H9 (cell line): Measurements from ENCODE around the gene ESPL1. TPM values are rescaled to one million over a fixed set of nuclear protein-coding genes. Genes with fewer than 3 reads are reported as not detected.
"Not testable (repeated sequence)": the region's sequence is repeated elsewhere in the genome, so short reads cannot be mapped to it uniquely, and the experiment has no call there.

Experiments
- DNase-seq: peaks from one replicate; pipeline ENCODE4 v3.0.0-alpha.2; 2017
- H2AFZ ChIP-seq: one replicate; pipeline ENCODE4 v1.6.1; 2013; ENCODE audit warnings: mild to moderate bottlenecking, low read length, control low read depth, moderate library complexity
- H2AK5ac ChIP-seq: 2 replicates; pipeline ENCODE4 v1.6.1; 2013; ENCODE audit warnings: low read length, control low read depth, mixed read lengths; ENCODE audit not compliant: insufficient read length
- H2BK120ac ChIP-seq: one replicate; pipeline ENCODE4 v1.6.1; 2013; ENCODE audit warnings: low read depth, mild to moderate bottlenecking, low read length, control low read depth, inconsistent platforms; ENCODE audit not compliant: poor library complexity, severe bottlenecking
- H2BK12ac ChIP-seq: 2 replicates; pipeline ENCODE4 v1.6.1; 2013; ENCODE audit warnings: low read length, control low read depth, mixed read lengths, low read depth; ENCODE audit not compliant: insufficient read length
- H2BK15ac ChIP-seq: 2 replicates; pipeline ENCODE4 v1.6.1; 2013; ENCODE audit warnings: low read depth, low read length, control low read depth
- H2BK20ac ChIP-seq: one replicate; pipeline ENCODE4 v1.6.1; 2013; ENCODE audit warnings: low read depth, mild to moderate bottlenecking, low read length, control low read depth, inconsistent platforms; ENCODE audit not compliant: poor library complexity, severe bottlenecking
- H2BK5ac ChIP-seq: 2 replicates; pipeline ENCODE4 v1.6.1; 2013; ENCODE audit warnings: low read length, control low read depth, mixed read lengths; ENCODE audit not compliant: insufficient read length
- H3K14ac ChIP-seq: 2 replicates; pipeline ENCODE4 v1.6.1; 2013; ENCODE audit warnings: low read length, control low read depth; ENCODE audit not compliant: insufficient read depth
- H3K18ac ChIP-seq: 2 replicates; pipeline ENCODE4 v1.6.1; 2013; ENCODE audit warnings: low read depth, mild to moderate bottlenecking, mixed read lengths, low read length, control low read depth; ENCODE audit not compliant: insufficient read length
- H3K23ac ChIP-seq: 2 replicates; pipeline ENCODE4 v1.6.1; 2013; ENCODE audit warnings: low read length, control low read depth, mixed read lengths, low read depth; ENCODE audit not compliant: insufficient read length
- H3K23me2 ChIP-seq: 2 replicates; pipeline ENCODE4 v1.6.1; 2013; ENCODE audit warnings: low read depth, mild to moderate bottlenecking, mixed read lengths, low read length, control low read depth; ENCODE audit not compliant: insufficient read length, poor library complexity, severe bottlenecking
- H3K27ac ChIP-seq: 2 replicates; pipeline ENCODE4 v1.5.1; 2013; ENCODE audit warnings: low read length, control low read depth, mixed read lengths, low read depth; ENCODE audit not compliant: insufficient read length
- H3K27me3 ChIP-seq: 2 replicates; pipeline ENCODE4 v1.6.1; 2013; ENCODE audit warnings: low read length, control low read depth, inconsistent platforms; ENCODE audit not compliant: insufficient read depth
- H3K4ac ChIP-seq: 2 replicates; pipeline ENCODE4 v1.6.1; 2013; ENCODE audit warnings: low read depth, mild to moderate bottlenecking, control low read depth, inconsistent platforms, low read length, moderate library complexity
- H3K4me1 ChIP-seq: 2 replicates; pipeline ENCODE4 v1.6.1; 2013; ENCODE audit warnings: low read length, control low read depth, inconsistent platforms; ENCODE audit not compliant: insufficient read depth
- H3K4me2 ChIP-seq: 2 replicates; pipeline ENCODE4 v1.6.1; 2013; ENCODE audit warnings: low read length, control low read depth, mixed read lengths; ENCODE audit not compliant: insufficient read length, insufficient read depth
- H3K56ac ChIP-seq: 2 replicates; pipeline ENCODE4 v1.6.1; 2013; ENCODE audit warnings: low read depth, mild to moderate bottlenecking, mixed read lengths, low read length, control low read depth; ENCODE audit not compliant: insufficient read length
- H3K79me1 ChIP-seq: 2 replicates; pipeline ENCODE4 v1.6.1; 2013; ENCODE audit warnings: low read depth, mild to moderate bottlenecking, moderate library complexity, low read length, control low read depth, inconsistent platforms; ENCODE audit not compliant: insufficient read depth, poor library complexity, severe bottlenecking
- H3K79me2 ChIP-seq: 2 replicates; pipeline ENCODE4 v1.6.1; 2013; ENCODE audit warnings: low read length, control low read depth, inconsistent platforms; ENCODE audit not compliant: insufficient read depth
- H3K9ac ChIP-seq: 2 replicates; pipeline ENCODE4 v1.6.1; 2013; ENCODE audit warnings: low read length, control low read depth, mixed read lengths; ENCODE audit not compliant: insufficient read length; ENCODE audit errors: extremely low read depth
- H3K9me3 ChIP-seq: one replicate; pipeline ENCODE4 v1.6.1; 2013; ENCODE audit warnings: low read depth, low read length, inconsistent platforms; ENCODE audit not compliant: control insufficient read depth
- H3T11ph ChIP-seq: one replicate; pipeline ENCODE4 v1.6.1; 2013; ENCODE audit warnings: mild to moderate bottlenecking, low read length, control low read depth, inconsistent platforms
- H4K20me1 ChIP-seq: one replicate; pipeline ENCODE4 v1.6.1; 2013; ENCODE audit not compliant: control insufficient read depth, insufficient read length, insufficient read depth
- H4K5ac ChIP-seq: 2 replicates; pipeline ENCODE4 v1.6.1; 2013; ENCODE audit warnings: low read depth, mild to moderate bottlenecking, mixed read lengths, low read length, control low read depth; ENCODE audit not compliant: insufficient read length
- H4K8ac ChIP-seq: replicated peaks from 2 replicates; pipeline ENCODE4 v1.6.1; 2013; ENCODE audit warnings: low read length, control low read depth, mixed read lengths, low read depth; ENCODE audit not compliant: insufficient read length
- H4K91ac ChIP-seq: 2 replicates; pipeline ENCODE4 v1.6.1; 2013; ENCODE audit warnings: low read depth, mild to moderate bottlenecking, moderate library complexity, mixed read lengths, low read length, control low read depth; ENCODE audit not compliant: insufficient read length
- H3K27ac Mint-ChIP-seq, 3 experiments: 2 replicates in 2 of 3; 3 replicates in 1 of 3; pipeline ENCODE4 v1.8.0; 2020 to 2021; ENCODE audit warnings: mixed read lengths in 3 of 3, mild to moderate bottlenecking in 1 of 3, moderate library complexity in 1 of 3
- H3K27me3 Mint-ChIP-seq: 2 replicates; pipeline ENCODE4 v1.8.0; 2021; ENCODE audit warnings: low read depth, mild to moderate bottlenecking, moderate library complexity, mixed read lengths
- H3K36me3 Mint-ChIP-seq, 3 experiments: 2 replicates in 2 of 3; 3 replicates in 1 of 3; pipeline ENCODE4 v1.8.0; 2020 to 2021; ENCODE audit warnings: low read depth in 3 of 3, mixed read lengths in 3 of 3; ENCODE audit not compliant: insufficient read depth in 1 of 3
- H3K4me1 Mint-ChIP-seq, 2 experiments: 2 replicates each; pipeline ENCODE4 v1.8.0; 2020; ENCODE audit warnings: mixed read lengths in 2 of 2
- H3K4me3 Mint-ChIP-seq, 2 experiments: 2 replicates in 1 of 2; 3 replicates in 1 of 2; pipeline ENCODE4 v1.8.0; 2020 to 2021; ENCODE audit warnings: mild to moderate bottlenecking in 2 of 2, mixed read lengths in 2 of 2, moderate library complexity in 1 of 2
- H3K9me3 Mint-ChIP-seq, 2 experiments: 2 replicates in 1 of 2; 3 replicates in 1 of 2; pipeline ENCODE4 v1.8.0; 2020; ENCODE audit warnings: mild to moderate bottlenecking in 2 of 2, mixed read lengths in 2 of 2, moderate library complexity in 1 of 2
- CTCF ChIP-seq: fragments of 200-600 bp; sonication (generic); conservative IDR thresholded peaks from 3 replicates; pipeline ENCODE4 v1.8.0; 2021; ENCODE audit warnings: antibody characterized with exemption, mild to moderate bottlenecking
- WGBS: extraction: QIAGEN DNeasy Blood & Tissue Kit; methylation state at CpG from one replicate; pipeline ENCODE4 v1.1.7; 2013; ENCODE audit warnings: missing lambda C conversion rate, low lambda C conversion rate, mixed read lengths; ENCODE audit not compliant: insufficient read length; ENCODE audit errors: extremely low coverage; 5-methylcytosine and 5-hydroxymethylcytosine counted together
- total RNA-seq: library from RNA; stranded (reverse); gene quantifications from 2 replicates; pipeline ENCODE4 v1.2.1, GENCODE V29; 2021

ESPL1 gene
- total RNA-seq, 1 experiment from 2014 or later: 43.2 TPM

DNA sequence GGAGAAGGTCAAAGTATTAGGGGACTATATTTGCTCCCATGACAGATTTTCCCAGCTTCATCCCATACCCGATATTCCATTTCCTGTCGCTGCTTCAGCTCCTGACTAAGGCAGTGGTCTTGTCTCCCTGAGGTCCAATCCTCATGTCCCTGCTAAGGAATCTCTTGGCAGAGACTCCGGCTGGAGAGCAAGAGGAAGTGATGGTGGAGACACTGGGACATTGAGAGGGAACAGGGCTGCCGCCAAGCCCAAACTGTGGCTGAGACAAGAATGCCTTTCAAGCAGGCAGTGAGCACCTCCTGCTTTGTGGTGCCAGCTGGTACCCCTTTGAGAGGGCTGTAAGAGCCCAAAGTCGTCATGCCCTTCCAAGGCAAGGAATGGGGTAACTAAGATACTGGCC lies 62.6 kb downstream of the ESPL1 start:
- no peaks in the 10 kb centered on the region for H3K9me3 ChIP-seq
- H4K20me1 ChIP-seq: no peaks in the 10 kb centered on the region
- H3K14ac ChIP-seq: no peak overlapping the region
- H3K79me2 ChIP-seq: no peaks in the 10 kb centered on the region
- Mint-ChIP-seq H3K4me3 (no peak overlapping the region), H3K27me3 (peaks cover 80% of the 10 kb centered on the region), H3K9me3 (no peaks in the 10 kb centered on the region; a peak in 1 of 5 replicates), H3K36me3 (no peaks in the 10 kb centered on the region), H3K27ac (no peak overlapping the region), H3K4me1 (peaks cover 15 to 33% of the 10 kb centered on the region in 2 experiments)
- H2AK5ac ChIP-seq: no peak overlapping the region
- H3K9ac ChIP-seq: no peak overlapping the region
- H3T11ph ChIP-seq: no peak overlapping the region
- no peak for TF ChIP-seq CTCF
- no peak overlapping the region for H3K27ac ChIP-seq
- no peak overlapping the region for H3K18ac ChIP-seq
- H3K4ac ChIP-seq: no peak overlapping the region
- H3K4me2 ChIP-seq: no peak overlapping the region
- no CpG with 5 or more reads among the region's 5 CpGs for WGBS
- no peak overlapping the region for H2BK15ac ChIP-seq
- H3K79me1 ChIP-seq: no peaks in the 10 kb centered on the region
- H4K5ac ChIP-seq: no peak overlapping the region
- H3K23ac ChIP-seq: no peak overlapping the region
- no peak for DNase-seq
- peaks cover 4% of the 10 kb centered on the region for H3K23me2 ChIP-seq
- no peak overlapping the region for H4K8ac ChIP-seq
- H2BK20ac ChIP-seq: no peak overlapping the region
- no peaks in the 10 kb centered on the region; the same call in 1 of the 2 replicates for H3K4me1 ChIP-seq
- H3K56ac ChIP-seq: no peak overlapping the region
- H4K91ac ChIP-seq: no peak overlapping the region
- no peak overlapping the region for H2AFZ ChIP-seq
- H2BK120ac ChIP-seq: no peak overlapping the region
- peaks cover 18% of the 10 kb centered on the region for H3K27me3 ChIP-seq
- no peak overlapping the region for H2BK5ac ChIP-seq
- H2BK12ac ChIP-seq: no peak overlapping the region

DNA sequence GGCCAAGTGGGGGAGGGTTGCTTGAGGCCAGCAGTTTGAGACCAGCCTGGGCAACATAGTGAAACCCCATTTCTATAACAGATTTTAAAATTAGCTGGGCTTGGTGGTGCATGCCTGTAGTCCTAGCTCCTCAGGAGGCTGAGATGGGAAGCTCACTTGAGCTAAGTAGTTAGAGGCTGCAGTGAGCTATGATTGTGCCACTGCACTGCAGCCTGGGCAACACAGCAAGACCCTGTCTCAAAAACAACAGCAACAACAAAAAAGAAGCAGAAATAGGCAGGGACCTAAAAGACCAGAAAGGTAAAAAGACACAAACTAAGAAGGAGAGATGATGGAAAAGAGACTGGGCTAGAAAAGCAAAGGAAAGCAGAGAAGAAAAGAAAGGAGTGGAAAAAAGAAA lies 64.2 kb downstream of the ESPL1 start:
- not testable (repeated sequence) for H3K4me2 ChIP-seq, H4K91ac ChIP-seq, H3K14ac ChIP-seq, DNase-seq, H3K27me3 ChIP-seq, H4K8ac ChIP-seq, H3K23me2 ChIP-seq, H3K9ac ChIP-seq, H2AFZ ChIP-seq, H2BK12ac ChIP-seq, H3K79me1 ChIP-seq, H4K5ac ChIP-seq, H3K79me2 ChIP-seq, H3K4me3 Mint-ChIP-seq, H3K4ac ChIP-seq, H2AK5ac ChIP-seq, H3K56ac ChIP-seq, H2BK5ac ChIP-seq, H3K23ac ChIP-seq, H3K9me3 ChIP-seq, H4K20me1 ChIP-seq, H3K18ac ChIP-seq, H2BK20ac ChIP-seq, H3T11ph ChIP-seq, H2BK120ac ChIP-seq, H3K4me1 ChIP-seq, H3K36me3 Mint-ChIP-seq, H3K27ac ChIP-seq, H2BK15ac ChIP-seq, H3K9me3 Mint-ChIP-seq, H3K27ac Mint-ChIP-seq
- H3K4me1 Mint-ChIP-seq: peaks cover 11 to 25% of the 10 kb centered on the region in 2 experiments
- H3K27me3 Mint-ChIP-seq: peaks cover 78% of the 10 kb centered on the region
